ENCODE results near the gene EFCC1. TPM values are rescaled to one million over a fixed set of nuclear protein-coding genes. Genes with fewer than 3 reads are reported as not detected.
"Not testable (repeated sequence)": the region's sequence is repeated elsewhere in the genome, so short reads cannot be mapped to it uniquely, and the experiment has no call there.

The EFCC1 gene
- total RNA-seq, 8 experiments from 2014 or later = 0.09 to 10.5 (median 0.29) TPM; not detected in 1

GRCh38 chr3:129069313-129070085 lies 68.4 kb downstream of the EFCC1 start:
- ATAC-seq (replicated peaks in 6 of 8); H3K4me1 ChIP-seq (replicated peaks in 1 of 2); H3K27ac ChIP-seq; in situ Hi-C loops (cut with MboI; ENCODE audit: low pct_unique_long_range_greater_than_20kb in 2 of 9, low sequenced_read_pairs in 9 of 9, unreplicated experiment in 9 of 9); H3K4me3 ChIP-seq: not testable (repeated sequence)
- 35 to 100% (median 80%) methylated on average over 1 to 10 of the region's 13 CpGs; no CpG with 5 or more reads in 2 of the 10 experiments for WGBS, 10 experiments

- Histone ChIP-seq H3K4me1 (replicated peaks in 1 of 2) (peaks cover 0 to 7% of the 10 kb centered on the region in 2 donors), H3K4me3 (no peak overlapping the region), H3K27ac (no peak overlapping the region)
- ATAC-seq (replicated peaks in 6 of 8) = no peak
- in situ Hi-C loops (cut with MboI; ENCODE audit: low pct_unique_long_range_greater_than_20kb in 2 of 9, low sequenced_read_pairs in 9 of 9, unreplicated experiment in 9 of 9) = no loop called here
- WGBS, 10 experiments = 22 to 81% (median 69%) methylated on average over 1 to 6 of the region's 8 CpGs; no CpG with 5 or more reads in 1 of the 10 experiments
Observed at GRCh38 chr3:129070086-129070885, 69.2 kb downstream of the EFCC1 start.

- Histone ChIP-seq H3K27ac (no peak overlapping the region), H3K4me3 (no peak overlapping the region), H3K4me1 (replicated peaks in 1 of 2) (no peaks in the 10 kb centered on the region)
- no peak for ATAC-seq (replicated peaks in 6 of 8)
- WGBS, 10 experiments = 80 to 100% (median 88%) methylated on average over 1 to 6 of the region's 7 CpGs; no CpG with 5 or more reads in 1 of the 10 experiments
- in situ Hi-C loops (cut with MboI; ENCODE audit: low pct_unique_long_range_greater_than_20kb in 2 of 9, low sequenced_read_pairs in 9 of 9, unreplicated experiment in 9 of 9) = no loop called here
Observed at GRCh38 chr3:129077222-129077621, 76.1 kb downstream of the EFCC1 start.

DNA sequence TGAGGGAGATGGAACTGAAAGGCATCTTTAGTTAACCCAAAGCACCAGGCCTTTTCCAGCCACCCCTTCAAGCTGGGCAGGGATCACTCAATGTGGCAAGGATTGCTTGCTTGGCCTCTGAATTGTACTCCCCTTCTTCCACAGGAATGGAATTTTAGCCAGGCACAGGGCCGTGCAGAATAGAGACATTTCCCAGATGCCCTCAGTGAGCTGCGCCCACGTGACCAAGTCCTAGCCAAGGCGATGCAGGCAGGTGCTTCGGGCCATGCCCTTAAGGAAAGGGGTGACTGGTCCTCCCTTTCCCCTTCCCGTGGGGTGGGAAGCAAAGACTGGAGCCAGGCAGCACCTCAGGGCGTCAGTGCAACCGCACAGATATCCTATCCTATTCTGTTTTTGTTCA lies 77.4 kb downstream of the EFCC1 start:
- H3K4me1 ChIP-seq (replicated peaks in 1 of 2) = no peaks in the 10 kb centered on the region
- WGBS, 10 experiments = 0 to 100% (median 79%) methylated on average over 1 to 3 of the region's 8 CpGs; no CpG with 5 or more reads in 2 of the 10 experiments
- no peak for ATAC-seq (replicated peaks in 6 of 8)
- in situ Hi-C loops (cut with MboI; ENCODE audit: low pct_unique_long_range_greater_than_20kb in 2 of 9, low sequenced_read_pairs in 9 of 9, unreplicated experiment in 9 of 9) = no loop called here
- H3K27ac ChIP-seq = no peak overlapping the region
- no peak overlapping the region for H3K4me3 ChIP-seq

DNA sequence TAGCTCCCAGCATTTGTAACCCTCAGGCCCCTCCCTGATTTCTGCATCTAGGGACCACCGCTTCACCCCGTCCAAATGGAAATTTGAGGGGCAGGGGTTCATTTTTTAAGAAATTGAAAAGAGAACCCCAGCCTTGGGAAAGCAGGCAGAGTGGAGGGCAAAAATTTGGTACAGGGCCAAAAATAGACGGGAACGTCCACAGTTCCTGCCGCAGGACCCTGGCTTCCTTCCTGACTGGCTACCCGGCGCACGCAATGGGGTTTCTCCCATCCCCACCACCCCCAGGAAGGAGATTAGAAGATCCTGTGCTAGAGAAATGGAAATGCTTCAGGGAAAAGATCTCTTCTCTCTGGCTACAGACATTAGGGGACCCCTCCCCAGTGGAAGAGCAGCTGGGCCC lies 80.4 kb downstream of the EFCC1 start:
- WGBS, 10 experiments = 85 to 100% (median 93%) methylated on average over 1 to 7 of the region's 8 CpGs; no CpG with 5 or more reads in 4 of the 10 experiments
- Histone ChIP-seq H3K27ac (no peak overlapping the region), H3K4me1 (replicated peaks in 1 of 2) (no peaks in the 10 kb centered on the region), H3K4me3 (no peak overlapping the region)
- in situ Hi-C loops (cut with MboI; ENCODE audit: low pct_unique_long_range_greater_than_20kb in 2 of 9, low sequenced_read_pairs in 9 of 9, unreplicated experiment in 9 of 9) = no loop called here
- ATAC-seq (replicated peaks in 6 of 8) = no peak

DNA sequence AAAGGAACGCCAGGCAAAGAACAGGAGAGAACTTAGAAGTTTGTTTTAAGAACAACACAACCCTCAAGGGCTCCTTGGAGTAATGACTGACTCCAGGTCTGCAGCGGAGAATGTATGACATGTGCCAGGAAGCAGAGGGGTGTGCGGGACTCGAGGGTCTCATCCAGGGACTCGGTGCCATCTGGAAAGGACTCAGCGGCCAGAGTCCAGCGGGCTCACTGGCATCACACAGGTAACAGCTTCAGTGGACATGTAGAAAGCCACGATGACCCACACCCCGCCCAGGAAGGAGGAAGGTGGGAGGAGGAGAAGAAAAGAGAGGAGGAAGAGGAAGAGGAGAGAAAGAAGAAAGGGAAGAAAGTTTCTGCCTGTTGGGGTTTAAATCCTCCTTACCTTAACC lies 80.9 kb downstream of the EFCC1 start:
- no peak overlapping the region for H3K27ac ChIP-seq
- in situ Hi-C loops (cut with MboI; ENCODE audit: low pct_unique_long_range_greater_than_20kb in 2 of 9, low sequenced_read_pairs in 9 of 9, unreplicated experiment in 9 of 9) = no loop called here
- ATAC-seq (replicated peaks in 6 of 8) = no peak
- no peak overlapping the region for H3K4me3 ChIP-seq
- H3K4me1 ChIP-seq (replicated peaks in 1 of 2) = no peaks in the 10 kb centered on the region
- WGBS, 10 experiments = 22 to 100% (median 85%) methylated on average over 1 to 9 of the region's 9 CpGs; no CpG with 5 or more reads in 2 of the 10 experiments

- 29 to 100% (median 85%) methylated on average over 1 to 4 of the region's 6 CpGs; no CpG with 5 or more reads in 6 of the 10 experiments for WGBS, 10 experiments
- H3K27ac ChIP-seq = no peak overlapping the region
- H3K4me3 ChIP-seq = no peak overlapping the region
- peak in 1 of 8 experiments; percentile 6 for ATAC-seq (replicated peaks in 6 of 8)
- in situ Hi-C loops (cut with MboI; ENCODE audit: low pct_unique_long_range_greater_than_20kb in 2 of 9, low sequenced_read_pairs in 9 of 9, unreplicated experiment in 9 of 9) = no loop called here
- H3K4me1 ChIP-seq (replicated peaks in 1 of 2) = no peaks in the 10 kb centered on the region
Observed at GRCh38 chr3:129084501-129084900, 83.4 kb downstream of the EFCC1 start.

DNA sequence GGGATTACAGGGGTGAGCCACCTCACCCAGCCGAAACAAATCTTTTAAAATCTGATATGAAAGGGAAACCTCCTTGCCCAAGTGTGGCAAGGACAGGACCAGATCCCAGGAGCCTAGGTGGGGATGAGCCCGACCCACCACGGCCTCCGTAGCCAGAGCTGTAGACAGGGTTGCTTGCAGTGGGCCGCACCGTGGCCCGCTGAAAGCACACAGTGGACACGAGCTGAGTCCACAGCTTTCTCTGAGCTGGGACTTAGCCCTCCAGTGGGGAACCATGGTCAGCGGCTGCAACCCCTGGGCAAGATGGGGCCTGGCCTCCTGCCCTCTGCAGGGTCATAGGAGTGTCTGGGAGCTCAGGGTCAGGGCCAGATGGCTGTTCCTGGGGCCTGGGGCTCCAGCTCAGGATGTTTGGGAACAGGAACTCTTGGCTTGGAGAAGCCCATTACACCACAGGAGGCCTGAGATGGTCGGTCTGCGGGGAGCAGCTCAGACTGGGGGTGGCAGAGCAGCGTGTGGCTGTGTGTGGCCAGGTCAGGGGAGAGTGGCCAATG lies 84.1 kb downstream of the EFCC1 start:
- 72 to 100% (median 83%) methylated on average over 1 to 6 of the region's 12 CpGs; no CpG with 5 or more reads in 5 of the 10 experiments for WGBS, 10 experiments
- H3K4me1 ChIP-seq (replicated peaks in 1 of 2) = no peaks in the 10 kb centered on the region
- ATAC-seq (replicated peaks in 6 of 8) = no peak
- H3K27ac ChIP-seq = no peak overlapping the region
- H3K4me3 ChIP-seq = no peak overlapping the region
- in situ Hi-C loops (cut with MboI; ENCODE audit: low pct_unique_long_range_greater_than_20kb in 2 of 9, low sequenced_read_pairs in 9 of 9, unreplicated experiment in 9 of 9) = no loop called here

DNA sequence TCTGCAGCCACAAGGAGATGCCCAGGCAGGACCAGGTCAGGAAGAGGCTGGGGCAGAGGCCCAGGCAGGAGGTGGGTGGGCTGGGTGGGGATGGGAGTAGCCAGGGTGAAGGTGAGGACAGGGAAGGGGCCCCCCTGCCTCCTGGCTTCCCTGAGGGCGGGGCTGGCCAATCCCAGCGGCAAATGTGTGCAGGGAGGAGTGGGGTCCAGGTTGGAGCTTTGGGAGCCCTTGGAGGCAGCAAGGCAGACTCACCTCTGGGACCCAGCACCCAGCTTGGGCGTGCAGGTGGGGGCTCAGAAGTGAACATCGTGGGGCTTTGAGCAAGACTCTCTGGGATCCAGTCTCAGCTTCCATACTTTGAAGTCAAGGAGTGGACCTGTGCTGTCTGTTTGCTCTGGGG lies 84.7 kb downstream of the EFCC1 start:
- in situ Hi-C loops (cut with MboI; ENCODE audit: low pct_unique_long_range_greater_than_20kb in 2 of 9, low sequenced_read_pairs in 9 of 9, unreplicated experiment in 9 of 9) = no loop called here

GRCh38 chr3:129087138-129087702 lies 86.1 kb downstream of the EFCC1 start:
- no peak overlapping the region for H3K27ac ChIP-seq
- no peaks in the 10 kb centered on the region for H3K4me1 ChIP-seq (replicated peaks in 1 of 2)
- H3K4me3 ChIP-seq = no peak overlapping the region
- ATAC-seq (replicated peaks in 6 of 8) = peak in 3 of 8 experiments; percentile 7 to 41 (median 33)
- in situ Hi-C loops (cut with MboI; ENCODE audit: low pct_unique_long_range_greater_than_20kb in 2 of 9, low sequenced_read_pairs in 9 of 9, unreplicated experiment in 9 of 9) = no loop called here
- WGBS, 10 experiments = 86% methylated on average over 3 of the region's 8 CpGs; no CpG with 5 or more reads in 9 of the 10 experiments

More for the DNA sequence above, 84.7 kb downstream of the EFCC1 start:
- H3K4me1 ChIP-seq (replicated peaks in 1 of 2) = no peaks in the 10 kb centered on the region
- ATAC-seq (replicated peaks in 6 of 8) = no peak
- no peak overlapping the region for H3K27ac ChIP-seq
- no peak overlapping the region for H3K4me3 ChIP-seq
- 91% methylated on average over 4 of the region's 4 CpGs; no CpG with 5 or more reads in 9 of the 10 experiments for WGBS, 10 experiments

DNA sequence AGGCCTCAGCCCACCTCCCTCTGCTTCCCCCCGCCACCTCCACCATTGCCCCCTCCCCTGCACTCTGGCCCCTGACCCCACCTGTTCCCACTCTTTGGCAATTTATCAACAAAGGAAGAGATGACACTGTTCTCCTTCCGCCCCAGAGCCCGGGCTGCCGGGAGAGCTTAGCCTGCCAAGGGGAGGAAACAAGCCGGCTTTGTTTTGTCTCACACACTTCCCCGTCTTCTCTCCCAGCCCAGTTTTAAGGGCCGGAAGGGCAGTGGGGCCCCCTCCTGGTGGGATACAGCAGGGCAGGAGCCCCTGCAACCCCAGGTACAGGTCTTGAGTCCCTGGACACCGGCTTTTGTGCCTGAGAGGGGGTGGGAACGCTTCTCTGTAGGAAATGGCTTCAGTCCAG lies 86.8 kb downstream of the EFCC1 start:
- in situ Hi-C loops (cut with MboI; ENCODE audit: low pct_unique_long_range_greater_than_20kb in 2 of 9, low sequenced_read_pairs in 9 of 9, unreplicated experiment in 9 of 9); H3K4me3 ChIP-seq; H3K27ac ChIP-seq; H3K4me1 ChIP-seq (replicated peaks in 1 of 2): not testable (repeated sequence)
- ATAC-seq (replicated peaks in 6 of 8) = peak; percentile 68 to 97 (median 84)
- WGBS, 10 experiments = no CpG with 5 or more reads among the region's 9 CpGs

DNA sequence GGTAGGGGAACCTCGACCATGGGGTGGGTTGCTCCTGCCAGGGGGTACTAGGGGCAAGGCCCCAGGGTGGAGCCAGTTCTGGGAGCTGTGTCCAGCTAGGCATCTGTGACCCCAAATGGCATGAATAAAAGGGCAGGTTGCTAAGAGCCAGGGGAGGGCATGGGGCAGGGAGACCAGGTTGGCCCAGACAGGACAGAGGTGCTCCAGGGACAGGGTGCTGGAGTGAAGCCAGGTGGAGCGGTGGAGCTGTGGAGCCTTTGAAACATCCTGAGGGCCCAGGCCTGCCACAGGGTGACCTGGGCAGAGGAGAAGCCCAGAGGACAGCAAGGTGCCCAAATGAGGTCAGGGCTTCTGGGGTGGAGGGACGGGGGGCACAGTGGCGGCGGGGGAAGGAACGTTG lies 87.2 kb downstream of the EFCC1 start:
- H3K4me1 ChIP-seq (replicated peaks in 1 of 2); in situ Hi-C loops (cut with MboI; ENCODE audit: low pct_unique_long_range_greater_than_20kb in 2 of 9, low sequenced_read_pairs in 9 of 9, unreplicated experiment in 9 of 9); H3K27ac ChIP-seq; H3K4me3 ChIP-seq: not testable (repeated sequence)
- no CpG with 5 or more reads among the region's 6 CpGs for WGBS, 10 experiments
- peak in 3 of 8 experiments; percentile 4 to 13 (median 9) for ATAC-seq (replicated peaks in 6 of 8)

Data from motor neuron (in vitro differentiated cells).